A673 (cell line): ENCODE data around the gene FSTL5. TPM values are rescaled to one million over a fixed set of nuclear protein-coding genes. Genes with fewer than 3 reads are reported as not detected.

ENCODE experiments used
- BruUV-seq: library from RNA; stranded (reverse); fragments of 400-500 nt; replicated peaks from 2 replicates; lab custom pipeline; 2021; lab: Mats Ljungman, UMichigan
- CTCF ChIA-PET: fragments of 300-600 bp; sonication (Branson Sonifier 250); formaldehyde crosslinking; loops from one replicate; lab custom pipeline; 2022; ENCODE audit warnings: antibody characterized with exemption; lab: Charles Lee
- POLR2A ChIA-PET: fragments of 300-600 bp; sonication (Branson Sonifier 250); formaldehyde crosslinking; loops from one replicate; lab custom pipeline; 2022; ENCODE audit warnings: antibody characterized with exemption; ENCODE audit not compliant: low non-redundant PET; lab: Charles Lee
- DNase-seq: peaks from one replicate; pipeline ENCODE4 v3.0.0-alpha.2; 2015; ENCODE audit warnings: low spot score
- H3K27ac ChIP-seq: fragments of 200-600 bp; sonication (generic); 2 replicates; pipeline ENCODE4 v1.5.1; 2016; ENCODE audit warnings: mixed run types, low read depth, mild to moderate bottlenecking, mixed read lengths, antibody characterized with exemption, low read length; ENCODE audit not compliant: poor library complexity, severe bottlenecking
- H3K27me3 ChIP-seq: fragments of 200-600 bp; sonication (generic); replicated peaks from 2 replicates; pipeline ENCODE4 v1.6.1; 2017; ENCODE audit warnings: mixed run types, low read depth, mild to moderate bottlenecking, mixed read lengths, antibody characterized with exemption, low read length; ENCODE audit not compliant: insufficient read depth, poor library complexity
- H3K36me3 ChIP-seq: fragments of 200-600 bp; sonication (generic); 2 replicates; pipeline ENCODE4 v1.6.1; 2016; ENCODE audit warnings: mixed run types, mild to moderate bottlenecking, mixed read lengths, antibody characterized with exemption, low read length; ENCODE audit not compliant: insufficient read depth, poor library complexity, severe bottlenecking
- H3K4me1 ChIP-seq: fragments of 200-600 bp; sonication (generic); 2 replicates; pipeline ENCODE4 v1.6.1; 2017; ENCODE audit warnings: mixed run types, mild to moderate bottlenecking, mixed read lengths, antibody characterized with exemption, low read length; ENCODE audit not compliant: insufficient read depth, poor library complexity, severe bottlenecking
- H3K4me3 ChIP-seq: fragments of 200-600 bp; sonication (generic); 2 replicates; pipeline ENCODE4 v1.5.1; 2016; ENCODE audit warnings: low read depth, mixed run types, mild to moderate bottlenecking, mixed read lengths, low read length; ENCODE audit not compliant: poor library complexity, severe bottlenecking
- H3K9me3 ChIP-seq: fragments of 200-600 bp; sonication (generic); 2 replicates; pipeline ENCODE4 v1.6.1; 2016; ENCODE audit warnings: mixed run types, low read depth, mild to moderate bottlenecking, mixed read lengths, antibody characterized with exemption, low read length; ENCODE audit not compliant: poor library complexity, severe bottlenecking
- EZH2 ChIP-seq: fragments of 200-600 bp; sonication (generic); IDR thresholded peaks from 2 replicates; pipeline ENCODE4 v1.6.1; 2017; ENCODE audit warnings: borderline replicate concordance, low read depth, mild to moderate bottlenecking, mixed read lengths, antibody characterized with exemption, low read length; ENCODE audit not compliant: poor library complexity, severe bottlenecking
- intact Hi-C: fragments of 100-400 bp; cut with micrococcal nuclease; formaldehyde crosslinking; loops from one replicate; pipeline ENCODE4 v1.10.0; 2022; ENCODE audit not compliant: unreplicated experiment
- total RNA-seq: library from RNA; stranded (reverse); gene quantifications from 2 replicates; pipeline ENCODE4 v1.2.3, GENCODE V29; 2021
- TF ChIP-seq, protein P1 (sequence below): fragments of 300-800, 200-600 bp; sonication (generic); conservative IDR thresholded peaks from 2 replicates; pipeline ENCODE4 v1.5.1; 2017; ENCODE audit warnings: low read depth, mild to moderate bottlenecking, antibody characterized with exemption, low read length, moderate library complexity, mixed read lengths

Gene FSTL5
- total RNA-seq, 1 experiment from 2014 or later, result 0.15 TPM

DNA sequence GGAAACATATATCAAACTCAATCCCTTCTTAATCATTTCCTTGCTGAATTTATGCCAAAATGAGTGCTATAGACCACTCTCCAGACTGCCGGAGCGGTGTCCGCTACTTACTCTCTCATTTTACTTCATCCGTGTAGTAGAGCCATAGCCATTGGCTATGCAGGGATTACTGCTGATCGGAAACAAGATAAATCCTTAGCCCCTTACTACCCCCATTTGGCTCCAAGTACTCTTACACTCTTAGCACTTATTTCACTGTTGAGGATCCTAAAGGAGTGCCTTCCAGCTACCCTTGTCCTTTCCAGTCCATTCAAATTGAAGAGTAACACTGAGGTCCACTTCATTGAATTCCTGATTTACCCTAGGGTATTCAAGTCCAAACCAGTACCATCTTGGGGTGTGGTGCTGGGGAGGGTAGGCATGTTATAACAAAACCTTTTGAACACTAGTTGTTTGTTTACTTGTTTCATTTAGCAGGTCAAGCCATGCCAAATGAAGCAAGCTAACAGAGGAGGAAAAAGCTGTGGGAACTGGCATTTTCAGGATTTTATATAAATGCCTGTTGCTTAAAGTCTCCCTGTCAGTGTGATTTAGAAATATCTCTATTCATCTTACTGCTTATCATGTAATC is 715.1 kb downstream of the FSTL5 start:
- no TSS peak for BruUV-seq

DNA sequence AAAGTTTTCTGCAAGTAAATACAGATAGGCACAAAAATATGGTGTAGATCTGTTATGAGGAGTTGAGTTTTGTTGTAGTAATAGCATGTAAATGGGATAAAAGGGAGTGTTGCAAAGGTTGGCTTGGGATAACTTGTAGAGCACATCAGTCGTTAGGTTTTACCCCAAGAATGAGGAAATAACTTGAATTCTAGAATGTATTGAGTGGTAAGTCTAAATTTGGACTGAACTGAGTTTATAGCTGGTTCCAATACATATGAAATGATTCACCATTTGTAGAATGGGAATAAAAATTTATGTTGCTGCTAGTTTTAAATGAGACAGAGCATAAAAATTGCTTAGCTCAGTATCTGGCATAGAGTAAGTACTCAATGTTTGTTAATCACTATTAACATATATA is 719.2 kb downstream of the FSTL5 start:
- H3K4me3 ChIP-seq, result no peak overlapping the region
- no peaks in the 10 kb centered on the region for H3K36me3 ChIP-seq
- BruUV-seq, result no TSS peak
- no peaks in the 10 kb centered on the region for H3K4me1 ChIP-seq
- H3K9me3 ChIP-seq, result no peaks in the 10 kb centered on the region
- intact Hi-C loops, result no loop called here
- TF ChIP-seq, protein P1, sequence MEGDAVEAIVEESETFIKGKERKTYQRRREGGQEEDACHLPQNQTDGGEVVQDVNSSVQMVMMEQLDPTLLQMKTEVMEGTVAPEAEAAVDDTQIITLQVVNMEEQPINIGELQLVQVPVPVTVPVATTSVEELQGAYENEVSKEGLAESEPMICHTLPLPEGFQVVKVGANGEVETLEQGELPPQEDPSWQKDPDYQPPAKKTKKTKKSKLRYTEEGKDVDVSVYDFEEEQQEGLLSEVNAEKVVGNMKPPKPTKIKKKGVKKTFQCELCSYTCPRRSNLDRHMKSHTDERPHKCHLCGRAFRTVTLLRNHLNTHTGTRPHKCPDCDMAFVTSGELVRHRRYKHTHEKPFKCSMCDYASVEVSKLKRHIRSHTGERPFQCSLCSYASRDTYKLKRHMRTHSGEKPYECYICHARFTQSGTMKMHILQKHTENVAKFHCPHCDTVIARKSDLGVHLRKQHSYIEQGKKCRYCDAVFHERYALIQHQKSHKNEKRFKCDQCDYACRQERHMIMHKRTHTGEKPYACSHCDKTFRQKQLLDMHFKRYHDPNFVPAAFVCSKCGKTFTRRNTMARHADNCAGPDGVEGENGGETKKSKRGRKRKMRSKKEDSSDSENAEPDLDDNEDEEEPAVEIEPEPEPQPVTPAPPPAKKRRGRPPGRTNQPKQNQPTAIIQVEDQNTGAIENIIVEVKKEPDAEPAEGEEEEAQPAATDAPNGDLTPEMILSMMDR, result no peak
- no peak overlapping the region for H3K27ac ChIP-seq
- no peaks in the 10 kb centered on the region for H3K27me3 ChIP-seq
- POLR2A ChIA-PET, result no interaction called here
- CTCF ChIA-PET, result interaction anchor here (0.7 kb wide), 1 partner anchor 635 kb away, joined by 3 read pairs; no protein-coding TSS in a partner anchor
- no peak for DNase-seq

More for the DNA sequence above, 715.1 kb downstream of the FSTL5 start:
- H3K27ac ChIP-seq, result no peak overlapping the region
- H3K4me1 ChIP-seq, result no peaks in the 10 kb centered on the region
- H3K36me3 ChIP-seq, result no peaks in the 10 kb centered on the region
- H3K27me3 ChIP-seq, result no peaks in the 10 kb centered on the region
- intact Hi-C loops, result no loop called here
- no peak overlapping the region for H3K4me3 ChIP-seq
- ChIA-PET POLR2A (no interaction called here), CTCF (no interaction called here)
- no peak for TF ChIP-seq EZH2
- TF ChIP-seq, protein P1, result no peak
- DNase-seq, result no peak
- H3K9me3 ChIP-seq, result no peaks in the 10 kb centered on the region

DNA sequence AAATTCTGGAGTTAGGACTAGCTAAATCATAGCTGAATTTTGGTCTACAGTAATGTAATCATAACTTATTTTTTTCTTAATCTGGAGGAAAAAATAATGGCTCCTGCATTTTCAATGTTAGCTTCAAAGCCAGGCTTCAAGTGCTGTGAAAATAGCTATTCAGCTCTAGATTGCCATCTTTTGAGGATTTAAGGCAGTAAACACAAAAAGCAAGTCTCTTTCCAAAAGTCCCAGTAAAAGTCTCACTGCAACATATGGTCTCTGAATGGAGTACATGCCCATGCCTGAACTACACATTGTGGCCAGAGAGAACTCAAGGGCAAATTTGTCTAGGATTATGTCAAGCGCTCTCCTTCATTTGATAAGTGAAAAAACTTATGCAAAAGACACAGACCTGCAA is 720.9 kb downstream of the FSTL5 start:
- no peaks in the 10 kb centered on the region for H3K27me3 ChIP-seq
- H3K9me3 ChIP-seq, result no peaks in the 10 kb centered on the region
- H3K4me3 ChIP-seq, result no peak overlapping the region
- H3K27ac ChIP-seq, result no peak overlapping the region
- CTCF ChIA-PET, result no interaction called here
- BruUV-seq, result no TSS peak
- DNase-seq, result no peak
- TF ChIP-seq, protein P1, result no peak
- TF ChIP-seq EZH2, result no peak
- POLR2A ChIA-PET, result no interaction called here
- intact Hi-C loops, result no loop called here
- H3K4me1 ChIP-seq, result no peaks in the 10 kb centered on the region
- no peaks in the 10 kb centered on the region for H3K36me3 ChIP-seq
